Ramos (cell line): ENCODE results near the gene ATG9A.

Experiments
- in situ Hi-C: fragments of 300-500 bp; cut with MboI; formaldehyde crosslinking; loops from one replicate; pipeline ENCODE4 v1.14.3; 2022; ENCODE audit warnings: low sequenced_read_pairs; ENCODE audit not compliant: unreplicated experiment

ATG9A gene

GRCh38 chr2:219252900-219253752 lies 23.7 kb upstream of the ATG9A start, which contains the start of gene TUBA4B:
TSS of gene TUBA4B (plus strand) at chr2:219253243. CDS start at chr2:219253408, 165 bp downstream.
- in situ Hi-C loops: no loop called here

- in situ Hi-C loops: no loop called here
These were observed 23.1 kb upstream of the ATG9A start for GRCh38 chr2:219252570-219252899.

- in situ Hi-C loops: no loop called here
These were observed 22.6 kb upstream of the ATG9A start for GRCh38 chr2:219252084-219252483.

- in situ Hi-C loops: no loop called here
These were observed 22.2 kb upstream of the ATG9A start for GRCh38 chr2:219251656-219252055.

- in situ Hi-C loops: no loop called here
These were observed 20.8 kb upstream of the ATG9A start for GRCh38 chr2:219250049-219250781.

GRCh38 chr2:219249203-219249980 lies 20.0 kb upstream of the ATG9A start:
- in situ Hi-C loops: loop anchor here (5.0 kb wide), 1 partner anchor 43 kb away; no protein-coding TSS in a partner anchor

GRCh38 chr2:219248845-219249202 lies 19.4 kb upstream of the ATG9A start:
- in situ Hi-C loops: loop anchor here (5.0 kb wide), 1 partner anchor 43 kb away; no protein-coding TSS in a partner anchor

- in situ Hi-C loops: loop anchor here (5.0 kb wide), 1 partner anchor 44 kb away; no protein-coding TSS in a partner anchor
These were observed 18.5 kb upstream of the ATG9A start for GRCh38 chr2:219247678-219248642.

- in situ Hi-C loops: loop anchor here (5.0 kb wide), 1 partner anchor 46 kb away; no protein-coding TSS in a partner anchor
These were observed 17.1 kb upstream of the ATG9A start for GRCh38 chr2:219246559-219246958.

GRCh38 chr2:219245899-219246230 lies 16.4 kb upstream of the ATG9A start:
- in situ Hi-C loops: loop anchor here (5.0 kb wide), 1 partner anchor 46 kb away; no protein-coding TSS in a partner anchor

GRCh38 chr2:219245148-219245898 lies 15.9 kb upstream of the ATG9A start, which contains the start of the genes GLB1L and STK16:
TSS of gene GLB1L (minus strand) at chr2:219245444. CDS start at chr2:219243573, 1,871 bp downstream.
TSS of gene STK16 (plus strand) at chr2:219245479. CDS start at chr2:219246000, 521 bp downstream.
- in situ Hi-C loops: loop anchor here (5.0 kb wide), 1 partner anchor 47 kb away; no protein-coding TSS in a partner anchor

GRCh38 chr2:219244789-219245147 lies 15.3 kb upstream of the ATG9A start:
- in situ Hi-C loops: loop anchor here (5.0 kb wide), 1 partner anchor 48 kb away; no protein-coding TSS in a partner anchor

- in situ Hi-C loops: no loop called here
These were observed 13.9 kb upstream of the ATG9A start for GRCh38 chr2:219243291-219243761.

GRCh38 chr2:219234331-219234730 lies 4.9 kb upstream of the ATG9A start:
- in situ Hi-C loops: no loop called here

GRCh38 chr2:219230059-219230540 lies 664 bp upstream of the ATG9A start:
- in situ Hi-C loops: no loop called here

GRCh38 chr2:219228911-219229304 lies 528 bp downstream of the ATG9A start:
- in situ Hi-C loops: no loop called here

GRCh38 chr2:219228041-219228910 lies 1.2 kb downstream of the ATG9A start:
- in situ Hi-C loops: no loop called here
